Right kidney (tissue), 1 donor: ENCODE results near the gene MTRR.
A peak's percentile ranks its signal among the peaks of the same experiment; 100 is the strongest.
"Not testable (repeated sequence)": the region's sequence is repeated elsewhere in the genome, so short reads cannot be mapped to it uniquely, and the experiment has no call there.

Experiments used
- DNase-seq: peaks from one replicate; pipeline ENCODE4 v3.0.0-alpha.2; 2016

The MTRR gene

DNA sequence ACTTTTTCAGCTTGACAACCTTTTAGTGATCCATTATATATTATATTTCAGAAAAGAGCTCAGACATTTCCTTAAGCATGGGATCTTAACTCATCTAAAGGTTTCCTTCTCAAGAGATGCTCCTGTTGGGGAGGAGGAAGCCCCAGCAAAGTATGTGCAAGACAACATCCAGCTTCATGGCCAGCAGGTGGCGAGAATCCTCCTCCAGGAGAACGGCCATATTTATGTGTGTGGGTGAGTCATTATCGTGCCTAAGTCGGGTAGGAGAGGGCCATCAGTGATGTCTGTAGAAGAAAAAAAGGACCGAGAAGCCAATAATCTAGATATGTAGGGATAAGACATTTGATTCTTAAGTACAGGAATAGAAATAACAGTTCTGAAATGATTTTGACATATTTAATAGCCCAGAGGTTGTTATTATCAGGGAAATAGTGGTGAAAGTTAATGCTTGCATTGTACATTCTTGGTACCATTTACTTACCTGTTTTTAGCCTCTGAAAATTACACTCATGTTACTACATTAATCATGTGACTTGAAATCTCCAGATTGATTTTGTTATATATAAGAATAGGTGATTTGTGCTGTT, 28.2 kb downstream of the MTRR start:
- no peak for DNase-seq

DNA sequence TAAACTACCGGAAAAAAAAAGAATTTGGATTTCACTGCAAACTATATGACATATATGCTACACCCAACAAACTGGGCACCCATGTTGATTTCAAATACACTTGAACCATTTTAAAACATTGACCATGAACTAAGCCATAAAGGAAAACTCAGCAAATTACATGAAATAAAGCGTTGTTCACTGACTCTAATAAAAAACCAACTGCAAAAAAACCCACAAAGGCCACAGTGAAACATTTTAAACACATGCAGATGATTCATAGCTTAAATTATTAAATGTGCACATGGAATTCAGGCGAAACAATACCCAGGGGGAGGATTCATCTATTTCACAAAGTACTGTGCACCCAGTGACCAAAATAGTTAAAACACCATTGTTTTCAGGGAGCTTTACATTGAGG, 33.3 kb downstream of the MTRR start:
- DNase-seq = no peak

GRCh38 chr5:7902666-7903625, 34.0 kb downstream of the MTRR start:
- DNase-seq = no peak

DNA sequence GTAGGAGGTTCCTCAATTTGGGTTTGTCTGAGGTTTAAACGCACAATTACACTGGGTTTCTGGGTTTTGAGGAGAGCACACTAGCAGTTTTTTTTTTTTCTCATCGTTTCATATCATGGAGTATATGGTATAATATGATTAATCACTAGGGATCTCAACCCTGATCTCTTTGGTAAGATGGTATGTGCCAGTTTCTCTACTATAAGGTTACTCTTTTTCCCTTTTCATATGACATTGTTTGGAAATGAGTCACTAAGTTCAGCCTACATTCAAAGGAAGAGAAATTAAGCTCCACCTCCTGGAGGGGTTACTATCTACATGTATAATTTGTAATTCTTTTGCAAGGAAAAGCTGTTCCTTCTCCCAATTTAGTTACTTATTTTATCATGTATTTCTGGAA, 35.2 kb downstream of the MTRR start:
- no peak for DNase-seq

DNA sequence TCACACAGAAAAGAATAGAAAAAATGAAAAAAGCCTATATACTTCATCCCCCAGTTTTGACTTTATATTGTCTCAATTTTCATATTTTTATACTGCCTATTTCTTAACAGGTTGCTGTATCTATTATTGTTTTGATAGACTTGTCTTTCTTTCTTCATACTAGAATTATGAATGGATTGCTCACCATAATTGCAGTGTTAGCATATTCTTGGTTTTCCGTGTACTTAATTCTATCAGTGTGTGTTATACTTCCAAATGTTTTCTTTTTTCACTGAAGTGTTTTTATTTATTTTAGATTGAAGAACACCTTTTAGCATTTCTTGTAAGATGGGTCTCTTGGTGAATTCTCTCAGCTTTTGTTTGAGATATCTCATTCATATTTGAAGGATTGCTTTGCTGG, 38.7 kb downstream of the MTRR start:
- DNase-seq = no peak

- no peak for DNase-seq
These were observed 39.4 kb downstream of the MTRR start for GRCh38 chr5:7908317-7908716.

- no peak for DNase-seq
These were observed 41.9 kb downstream of the MTRR start for GRCh38 chr5:7910738-7911428.

- DNase-seq = not testable (repeated sequence)
These were observed 42.5 kb downstream of the MTRR start for GRCh38 chr5:7911429-7911771.

DNA sequence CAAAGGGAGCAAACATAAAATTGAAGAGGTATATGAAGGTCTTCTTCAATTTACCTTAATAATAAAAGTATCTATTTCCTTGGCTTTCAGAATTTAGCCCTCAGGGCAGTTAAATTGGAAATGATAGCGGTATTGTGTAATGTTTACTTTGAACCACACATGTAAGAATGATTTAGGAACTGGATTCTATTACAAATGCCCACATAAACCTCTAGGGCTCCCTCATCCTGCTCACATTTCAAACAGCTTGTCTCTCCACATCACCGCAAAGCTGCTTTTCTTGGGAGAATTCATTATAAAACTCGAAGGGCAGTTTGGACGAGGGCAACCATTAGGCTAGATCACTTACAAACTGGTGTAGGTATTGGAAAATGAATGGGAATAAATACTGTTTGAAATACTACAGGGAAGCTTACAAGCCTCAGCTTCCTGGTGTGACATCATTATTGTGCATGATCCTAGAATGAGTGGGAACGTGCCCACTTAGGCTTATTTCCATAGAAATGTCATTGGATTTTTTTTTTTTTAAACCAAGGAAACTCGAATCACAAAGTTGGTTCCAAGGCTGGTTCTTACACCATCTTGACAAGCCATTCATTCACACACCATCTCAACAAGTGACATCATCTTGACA, 47.3 kb downstream of the MTRR start:
- no peak for DNase-seq

DNA sequence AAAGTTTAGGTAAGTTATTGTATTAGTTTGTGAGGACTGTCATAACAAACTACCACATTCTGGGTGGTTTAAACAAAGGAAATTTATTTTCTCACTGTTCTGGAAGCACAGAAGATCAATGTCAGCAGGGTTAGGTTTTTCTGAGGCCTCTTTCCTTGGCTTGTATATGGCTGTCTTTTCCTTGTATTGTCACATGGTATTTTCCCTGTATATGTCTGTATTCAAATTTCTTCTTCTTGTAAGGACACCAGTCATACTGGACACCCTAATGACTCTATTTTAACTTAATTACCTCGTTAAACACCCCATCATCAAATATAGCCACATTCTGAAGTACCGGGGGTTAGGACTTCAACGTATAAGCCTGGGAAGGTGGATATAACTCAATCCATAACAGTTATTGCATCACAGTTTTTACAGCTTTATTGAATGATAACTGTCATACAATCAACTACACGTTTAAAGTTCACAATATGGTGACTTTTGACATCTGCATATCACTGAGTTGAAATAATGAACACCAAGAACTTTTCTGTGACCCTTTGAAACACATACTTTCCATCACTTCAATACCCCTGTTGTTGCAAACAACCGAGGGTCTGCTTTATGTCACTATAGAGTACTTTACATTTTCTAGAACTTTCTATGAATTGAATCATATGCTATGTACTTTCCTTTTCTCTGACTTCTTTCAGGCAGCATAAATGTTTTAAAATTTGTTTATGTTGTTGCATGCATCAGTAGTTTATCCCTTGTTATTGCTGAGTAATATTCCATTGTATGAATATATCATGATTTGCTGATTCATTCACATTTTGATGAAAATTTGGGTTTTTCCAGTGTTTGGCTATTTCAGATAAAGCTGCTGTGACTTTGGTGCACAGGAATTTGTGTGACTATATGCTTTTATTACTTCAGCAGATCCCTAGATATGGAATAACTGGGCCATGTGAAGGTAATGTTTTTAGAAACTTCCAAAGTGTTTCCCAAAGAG, 48.5 kb downstream of the MTRR start:
- no peak for DNase-seq

DNA sequence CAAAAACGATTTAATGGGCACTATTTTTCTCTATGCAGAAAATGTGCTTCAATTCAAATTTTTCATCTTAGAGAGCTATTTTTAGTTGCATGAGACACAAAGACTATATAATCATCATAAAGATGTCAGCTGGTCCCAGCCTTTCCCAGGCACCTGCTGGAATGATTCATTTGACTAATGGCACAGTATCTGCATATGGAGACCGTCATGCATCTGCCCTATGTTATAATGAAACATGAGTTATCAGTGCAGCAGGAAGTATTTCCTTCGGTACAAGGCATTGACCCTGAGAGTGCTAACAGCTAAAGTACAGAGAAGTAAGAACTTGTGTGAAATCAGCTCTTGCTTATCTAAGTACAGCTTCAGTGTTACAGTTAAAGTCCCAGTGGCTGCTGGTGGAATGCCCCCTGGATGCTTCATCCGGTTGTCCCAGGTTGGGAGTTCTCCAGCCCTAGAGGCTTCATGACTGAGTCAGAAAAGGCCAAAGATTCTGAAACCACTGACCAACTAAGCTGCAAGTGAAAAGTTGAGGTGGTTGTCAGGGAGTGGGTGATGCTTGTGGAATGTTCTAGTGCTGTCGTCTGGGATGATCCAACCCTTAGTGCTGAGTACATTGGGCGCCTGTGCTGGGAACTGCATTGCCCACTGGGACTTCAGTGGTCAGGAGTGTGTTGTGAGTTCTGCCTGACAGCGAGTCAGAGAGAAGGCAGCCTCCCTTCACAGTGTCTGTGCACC, 57.2 kb downstream of the MTRR start:
- no peak for DNase-seq

- DNase-seq = no peak
These were observed 57.8 kb downstream of the MTRR start for GRCh38 chr5:7926720-7927119.

DNA sequence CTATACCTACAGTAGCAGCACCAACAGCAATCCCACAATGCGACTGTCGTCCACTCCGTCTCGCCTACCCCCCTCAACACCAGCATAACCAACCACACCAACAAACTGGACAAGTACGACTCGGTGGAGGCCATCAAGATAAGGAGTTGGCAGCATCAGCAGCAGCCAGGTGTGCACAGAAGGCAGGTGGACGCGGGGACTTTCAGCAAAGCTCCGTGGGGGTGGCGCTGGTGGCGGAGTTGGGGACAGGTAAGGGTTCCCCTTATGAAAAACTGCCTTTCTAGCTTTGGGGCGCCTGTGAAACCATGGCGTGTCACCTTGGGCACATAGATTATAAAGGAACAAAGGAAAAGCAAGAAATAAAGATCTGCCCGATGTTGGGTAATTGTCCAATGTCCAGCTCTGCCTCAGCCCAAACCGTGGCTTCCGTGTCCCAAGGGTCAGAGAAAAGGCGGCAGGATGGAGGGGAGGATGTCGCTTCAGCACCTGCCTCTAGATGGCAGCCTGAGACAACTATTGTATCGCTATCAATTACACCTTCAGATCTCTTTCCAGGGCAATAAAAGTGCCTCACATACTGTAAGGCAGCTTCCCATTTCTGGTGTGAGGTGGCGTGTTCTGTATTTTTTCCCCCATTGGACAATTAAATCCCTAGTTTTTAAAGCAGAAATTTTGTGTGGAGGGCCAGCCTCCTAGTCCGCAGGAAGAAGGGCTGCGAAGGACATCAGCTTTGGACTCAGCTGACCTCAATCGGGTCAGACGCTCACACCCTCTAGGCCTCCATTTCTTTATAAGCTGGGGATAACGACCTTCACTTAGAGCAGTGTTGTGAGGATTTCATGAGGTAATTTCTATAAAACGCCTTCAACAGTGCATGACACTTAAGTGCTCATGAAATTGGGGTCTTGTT, 58.8 kb downstream of the MTRR start:
- DNase-seq = peak; percentile 41

DNA sequence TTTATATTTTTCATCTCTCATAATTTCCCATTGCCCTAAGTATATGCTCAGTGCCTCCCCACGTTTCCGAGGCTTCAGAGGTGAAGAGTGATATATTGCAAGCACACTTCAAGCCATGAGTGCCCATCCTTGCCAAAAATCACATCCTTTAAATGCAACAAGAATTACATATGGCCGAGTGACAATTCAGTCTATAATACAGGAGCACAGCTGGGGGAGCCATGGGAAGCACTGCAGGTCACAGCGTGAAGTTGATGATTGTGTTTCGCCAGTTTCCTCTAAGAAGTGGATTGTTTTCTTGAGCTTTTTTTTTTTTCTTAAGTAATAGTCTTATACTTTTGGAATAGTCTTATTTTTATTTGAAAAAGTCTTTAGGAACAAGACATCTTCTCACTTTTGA, 61.1 kb downstream of the MTRR start:
- DNase-seq = no peak

GRCh38 chr5:7941692-7942091, 72.7 kb downstream of the MTRR start:
- DNase-seq = no peak

DNA sequence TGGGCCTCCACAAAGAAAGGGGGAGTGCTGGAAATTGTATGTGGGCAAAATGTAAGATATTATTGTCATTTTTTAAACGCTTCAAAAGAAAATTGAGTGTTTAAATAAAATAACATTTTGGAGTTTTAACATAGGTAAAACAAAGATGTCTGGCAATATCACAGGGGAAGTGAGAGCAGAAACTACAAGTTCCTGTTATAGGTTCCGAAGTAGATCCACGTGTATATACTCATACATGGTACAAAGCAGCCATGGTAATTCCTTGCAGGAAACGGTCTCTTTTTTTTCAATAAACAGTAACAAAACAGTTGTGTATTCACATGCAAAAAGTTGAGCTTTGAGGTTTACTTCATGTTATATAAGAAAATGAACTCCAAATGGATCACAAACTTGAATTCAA, 78.4 kb downstream of the MTRR start:
- no peak for DNase-seq
